HG02798 (cell line): Measurements from ENCODE around the gene FEZ2.

ENCODE experiments used
- ATAC-seq: cut with Tn5 transposase; IDR thresholded peaks from one replicate; pipeline ENCODE4 v1.9.1; 2021; ENCODE audit warnings: mild to moderate bottlenecking; ENCODE audit not compliant: unreplicated experiment, poor library complexity

The FEZ2 gene

DNA sequence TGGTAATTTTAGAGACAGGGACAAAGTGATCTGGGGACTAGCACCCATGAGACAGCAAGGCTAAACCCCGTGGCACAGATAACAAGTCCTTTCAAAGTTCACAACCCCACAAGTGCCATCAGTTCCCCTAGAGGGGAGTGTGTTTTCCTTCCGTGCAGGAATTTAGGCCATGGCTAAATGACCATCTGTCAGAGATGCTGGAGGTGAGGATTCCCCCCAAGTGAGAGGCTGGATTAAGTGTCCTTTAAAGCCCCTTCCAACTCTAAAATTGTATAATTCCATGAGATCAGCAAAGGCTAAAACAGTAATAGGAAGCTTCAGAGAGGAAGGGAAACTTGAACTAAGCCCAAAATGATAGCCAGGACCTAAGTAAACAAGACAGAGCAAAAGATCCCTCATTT lies 8.7 kb downstream of the FEZ2 start:
- ATAC-seq: no peak

DNA sequence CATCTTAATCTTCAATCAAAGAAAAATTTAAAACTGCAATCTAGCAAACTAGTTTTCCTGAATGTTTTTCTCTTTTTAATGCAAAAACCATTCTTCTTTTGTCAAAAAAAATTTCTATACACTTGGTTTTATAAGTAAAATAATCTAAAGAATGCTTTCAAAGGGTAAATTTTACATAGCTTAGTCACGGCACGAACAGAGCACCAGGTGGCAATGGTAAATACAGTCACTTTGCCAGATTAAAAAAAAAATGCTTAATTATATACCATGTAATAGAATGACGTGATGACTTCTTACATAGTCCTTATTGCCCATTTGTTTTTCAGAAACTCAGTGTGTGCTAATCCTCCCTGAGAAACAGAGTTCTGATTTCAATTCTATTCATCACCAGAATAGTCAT lies 10.4 kb downstream of the FEZ2 start:
- no peak for ATAC-seq

DNA sequence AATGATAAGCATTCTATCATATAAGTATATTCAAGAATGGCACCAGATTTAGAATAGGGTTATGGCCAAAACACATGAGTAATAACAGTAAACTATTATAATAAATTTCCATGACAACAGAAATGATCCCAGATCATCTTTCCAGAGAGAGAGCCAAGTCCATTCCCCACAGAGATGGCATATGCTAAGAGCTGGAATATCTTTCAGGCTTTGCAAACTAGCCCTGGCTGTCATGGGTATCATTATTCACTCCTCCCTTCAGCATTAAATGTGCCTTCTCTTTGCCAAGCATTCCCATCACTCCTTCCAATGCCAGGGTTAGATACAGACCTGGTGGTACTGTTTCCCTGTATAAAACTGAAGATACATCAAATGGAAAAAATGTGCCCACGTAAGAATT lies 10.9 kb downstream of the FEZ2 start:
- ATAC-seq: no peak

DNA sequence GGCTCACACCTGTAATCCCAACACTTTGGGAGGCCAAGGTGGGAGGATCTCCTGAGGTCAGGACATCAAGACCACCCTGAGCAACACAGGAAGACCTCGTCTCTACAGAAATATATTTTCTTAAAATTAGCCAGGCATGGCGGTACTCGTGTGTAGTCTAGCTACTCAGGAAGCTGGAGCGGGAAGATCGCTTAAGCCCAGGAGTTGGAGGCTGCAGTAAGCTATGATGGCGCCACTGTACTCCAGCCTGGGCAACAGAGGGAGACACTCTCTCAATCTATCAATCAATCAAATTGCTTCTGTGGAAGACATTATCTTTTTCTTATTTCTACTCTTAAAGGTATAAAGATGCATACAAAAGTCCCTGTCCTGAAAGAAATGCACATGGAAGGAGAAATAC lies 11.3 kb downstream of the FEZ2 start:
- ATAC-seq: no peak

DNA sequence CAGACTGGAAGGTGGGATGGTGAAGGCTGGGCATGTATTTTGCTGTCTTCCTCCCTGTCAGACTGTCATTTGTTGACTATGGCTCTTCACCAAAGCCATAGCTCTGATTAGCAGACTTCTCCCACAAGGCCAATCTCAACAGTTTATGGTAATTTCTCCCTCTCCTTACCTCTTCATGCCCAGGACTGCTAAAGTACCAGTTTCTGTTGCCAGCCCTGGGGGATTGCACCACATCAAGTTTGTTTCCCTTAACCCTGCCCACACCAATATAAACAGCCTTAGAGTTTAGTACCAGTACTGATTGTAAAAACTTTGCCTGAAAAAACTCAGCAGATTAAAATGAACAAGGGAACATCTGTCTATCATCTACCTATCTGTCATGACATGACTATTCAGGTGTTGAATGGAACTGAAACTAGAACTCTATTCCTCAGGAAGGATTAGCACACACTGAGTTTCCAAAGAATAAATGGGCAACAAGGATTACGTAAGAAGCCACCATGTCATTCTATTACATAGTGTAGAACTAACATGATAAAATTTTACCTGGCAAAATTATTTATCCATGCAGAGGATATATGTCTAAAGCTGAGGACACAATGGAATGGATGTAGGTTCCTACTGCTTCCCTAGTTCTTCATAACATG lies 13.7 kb downstream of the FEZ2 start:
- ATAC-seq: no peak

DNA sequence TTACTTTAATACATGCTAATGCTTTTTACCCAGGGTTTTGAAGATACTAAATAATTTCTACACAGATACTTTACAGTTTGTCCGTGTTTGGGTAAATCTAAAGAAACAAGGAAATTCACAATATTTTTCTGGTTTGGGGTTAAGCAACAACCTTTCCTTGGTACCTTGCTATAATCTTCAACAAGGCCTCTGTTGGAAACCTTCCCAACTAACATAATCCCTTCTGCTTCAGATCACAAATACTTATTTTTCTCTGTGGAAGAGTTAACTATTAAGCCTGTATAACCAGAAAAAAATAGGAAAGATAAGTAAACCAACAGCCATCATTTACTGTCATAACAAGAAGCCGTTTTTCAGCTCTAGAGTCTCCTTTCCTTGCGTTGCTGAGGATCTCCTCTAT lies 15.0 kb downstream of the FEZ2 start:
- ATAC-seq: no peak

GRCh38 chr2:36582538-36582937 lies 15.4 kb downstream of the FEZ2 start:
- ATAC-seq: no peak

- no peak for ATAC-seq
Measured at GRCh38 chr2:36579297-36579664, 18.7 kb downstream of the FEZ2 start.

DNA sequence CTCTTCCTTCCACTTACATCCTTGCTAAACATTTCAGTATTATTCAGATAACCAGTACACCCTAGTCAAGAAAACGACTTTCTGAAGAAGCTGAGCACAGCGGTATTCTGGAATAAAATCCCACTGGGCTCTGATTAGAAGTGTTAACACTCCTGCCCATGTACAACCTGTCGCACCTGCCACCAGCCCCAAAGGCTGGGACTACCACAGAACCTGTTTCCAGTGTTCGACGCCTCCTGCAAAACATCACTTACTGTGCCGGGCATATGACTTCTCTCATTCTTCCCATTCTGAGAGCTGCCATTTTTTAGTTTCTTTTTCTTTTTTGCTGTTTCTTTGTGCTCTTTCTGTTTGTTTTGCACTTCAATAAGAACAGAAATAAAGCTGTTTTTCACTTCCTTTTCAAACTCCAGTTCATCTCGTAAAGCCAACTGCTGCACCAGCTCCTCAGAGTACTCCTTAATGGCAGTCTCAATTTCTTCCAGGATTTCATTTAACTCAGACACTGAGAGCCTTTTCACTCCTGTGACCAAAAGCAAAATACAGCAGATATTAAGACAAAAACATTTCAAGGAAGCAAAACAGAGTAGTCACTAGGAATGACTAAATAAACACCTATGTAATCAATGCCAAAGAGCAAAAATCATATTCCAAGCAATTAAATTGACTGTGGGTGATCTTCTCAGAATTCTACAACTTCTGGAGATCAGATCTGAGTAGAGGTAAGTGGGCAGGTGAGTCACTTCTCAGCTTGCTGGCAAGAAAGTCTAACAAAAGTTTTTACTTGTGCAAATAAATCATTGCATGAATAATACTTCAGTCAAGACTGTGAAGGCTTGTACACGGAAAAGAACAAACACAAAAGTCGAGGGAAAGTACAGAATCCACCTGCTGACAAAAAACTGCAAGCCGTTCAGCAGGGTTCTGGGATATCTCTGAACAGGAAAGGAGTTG lies 19.3 kb downstream of the FEZ2 start:
- ATAC-seq: no peak

GRCh38 chr2:36577884-36578283 lies 20.1 kb downstream of the FEZ2 start:
- no peak for ATAC-seq

DNA sequence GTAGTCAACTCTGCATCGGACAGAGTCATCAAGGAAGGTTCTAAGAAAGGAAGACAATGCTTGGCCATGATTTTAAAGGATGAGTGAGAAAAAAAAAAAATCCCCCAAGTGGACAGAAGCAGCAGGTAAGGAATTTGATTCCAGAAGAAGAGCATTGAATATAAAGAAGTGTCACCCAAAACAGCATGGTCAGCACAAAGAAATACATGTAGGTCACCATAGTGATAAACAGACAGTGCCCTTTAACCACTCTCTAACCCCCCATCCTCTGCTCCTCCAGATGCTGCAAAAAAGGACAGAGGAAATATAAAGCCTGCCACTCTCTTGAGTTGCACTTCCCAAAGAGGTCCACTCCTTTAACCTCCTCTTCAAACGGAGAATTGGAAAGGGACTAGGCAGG lies 23.4 kb downstream of the FEZ2 start:
- ATAC-seq: no peak

- no peak for ATAC-seq
Measured at GRCh38 chr2:36573165-36573564, 24.8 kb downstream of the FEZ2 start.

DNA sequence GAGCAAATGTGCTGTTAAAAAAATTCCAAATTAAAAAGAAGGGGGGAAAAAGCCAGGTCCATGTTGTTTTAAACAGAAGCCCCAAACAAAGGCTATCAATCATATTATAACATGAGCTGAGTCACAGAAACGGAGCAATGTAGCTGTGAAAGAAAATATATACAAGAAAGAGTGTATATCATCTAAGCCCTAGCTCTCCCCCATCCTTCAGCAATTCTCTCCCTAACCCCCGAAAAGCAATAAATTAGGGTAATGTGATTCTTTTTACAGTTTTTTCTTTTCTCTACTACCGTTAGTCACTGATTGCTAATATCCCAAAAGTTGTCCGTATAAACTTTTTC lies 25.3 kb downstream of the FEZ2 start:
- no peak for ATAC-seq

GRCh38 chr2:36572054-36572718 lies 25.8 kb downstream of the FEZ2 start:
- no peak for ATAC-seq

DNA sequence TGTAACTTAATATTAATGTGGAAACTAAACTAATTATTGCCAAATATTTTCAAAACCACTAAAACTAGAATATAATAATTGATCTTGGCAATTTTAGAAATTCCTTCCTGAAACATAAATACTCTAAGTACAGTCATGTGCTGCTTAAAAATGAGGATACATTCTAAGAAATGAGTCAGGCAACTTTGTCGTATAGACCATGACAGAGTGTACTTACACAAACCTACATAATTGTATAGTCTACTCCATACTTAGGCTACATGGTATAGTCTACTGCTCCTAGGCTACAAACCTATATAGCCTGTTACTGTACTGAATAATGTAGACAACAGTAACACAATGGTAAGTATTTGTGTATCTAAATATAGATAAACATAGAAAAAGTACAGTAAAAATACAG lies 27.6 kb downstream of the FEZ2 start:
- ATAC-seq: no peak

DNA sequence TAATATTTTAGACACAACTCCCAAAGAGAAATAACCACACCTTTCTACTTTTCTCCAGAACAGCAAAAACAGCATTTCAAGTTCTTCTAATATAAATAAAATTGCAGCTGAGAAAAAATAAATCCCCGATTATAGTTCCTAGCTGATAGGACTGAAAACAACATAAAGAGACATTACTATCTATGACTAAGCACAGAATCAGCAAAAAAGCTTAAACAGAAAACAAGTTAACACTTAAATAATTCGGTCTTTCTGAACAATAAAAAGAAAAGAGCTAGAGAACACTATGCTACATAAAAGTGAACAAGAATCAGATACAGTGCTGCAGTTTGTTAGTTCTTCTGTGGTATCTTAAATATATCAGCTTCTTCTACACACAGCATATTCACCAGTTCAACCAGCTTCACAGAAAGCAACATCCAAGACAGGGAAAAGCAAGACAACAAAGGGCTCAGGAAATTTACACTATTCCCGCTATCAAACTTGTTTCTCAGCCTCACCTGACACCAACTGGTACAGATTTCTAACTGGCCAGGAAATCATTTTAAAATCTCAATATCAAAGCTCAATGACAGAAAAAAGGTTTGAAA lies 28.6 kb downstream of the FEZ2 start:
- no peak for ATAC-seq

DNA sequence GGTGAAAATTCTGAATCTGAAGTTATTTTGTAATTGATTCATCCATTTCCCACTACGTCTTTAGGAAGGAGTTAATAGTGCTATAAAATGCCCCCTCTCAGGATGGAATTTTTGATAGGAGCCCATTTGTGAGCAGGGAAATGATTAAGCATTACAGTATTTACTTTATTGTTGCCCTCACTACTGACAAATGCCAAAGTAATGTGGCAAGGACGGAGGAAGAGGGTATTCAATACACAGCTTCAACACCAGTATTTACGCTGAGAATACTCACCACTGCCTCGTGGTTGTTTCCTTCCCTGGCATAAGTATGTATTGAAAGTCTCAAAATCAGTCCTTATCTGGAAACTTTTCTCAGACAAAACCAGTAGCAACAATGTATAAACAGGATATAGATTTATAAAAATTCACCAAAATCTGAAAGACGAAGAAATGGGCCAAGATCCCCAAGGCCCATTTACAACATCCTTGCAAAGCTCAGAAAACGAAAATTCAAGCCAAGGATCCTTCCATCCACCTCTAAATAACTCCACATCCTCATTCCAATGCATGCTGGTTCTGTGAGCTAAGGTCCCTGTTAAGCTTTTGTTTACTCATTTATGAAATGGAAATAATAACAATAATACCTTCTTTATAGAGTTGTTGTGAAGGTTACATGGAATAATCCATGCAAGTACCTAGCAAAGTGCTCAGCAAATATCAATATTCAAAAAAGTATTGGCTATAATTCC lies 29.3 kb downstream of the FEZ2 start:
- no peak for ATAC-seq

GRCh38 chr2:36567711-36568408 lies 30.1 kb downstream of the FEZ2 start:
- ATAC-seq: no peak

DNA sequence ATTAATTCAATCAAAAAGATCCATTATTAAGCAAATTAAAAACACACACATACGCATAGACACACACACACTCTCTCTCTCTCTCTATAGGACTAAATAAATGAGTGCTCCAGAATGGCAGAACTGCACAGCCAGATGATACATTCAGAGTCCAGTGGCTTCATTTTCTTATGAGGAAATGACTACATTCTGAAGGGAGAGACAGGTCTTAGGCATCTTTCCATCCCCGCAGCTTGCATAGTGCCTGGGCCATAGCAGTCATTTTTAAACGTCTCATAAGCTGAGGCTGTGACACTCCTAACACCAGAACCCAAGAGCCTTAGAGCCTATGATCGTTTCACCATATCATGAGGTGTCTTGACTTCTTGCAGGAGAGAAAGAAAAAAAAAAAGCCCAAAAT lies 31.1 kb downstream of the FEZ2 start:
- ATAC-seq: no peak

DNA sequence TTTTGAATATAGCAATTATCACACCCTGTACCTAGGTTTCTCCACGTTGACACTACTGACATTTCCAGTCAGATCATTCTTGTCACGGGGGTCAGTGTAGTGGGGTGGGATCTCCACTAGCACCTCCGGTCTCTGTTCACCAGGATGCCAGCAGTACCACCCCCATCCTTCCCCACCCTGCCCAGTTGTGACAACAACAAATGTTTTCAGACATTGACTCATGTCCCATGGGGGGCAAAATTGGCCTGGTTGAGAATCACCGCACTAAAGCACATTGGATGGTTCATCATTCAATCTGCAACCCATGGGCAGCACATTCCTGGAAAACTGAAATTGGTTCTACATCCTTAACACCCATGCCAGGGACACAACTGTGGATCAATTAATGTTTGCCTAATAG lies 32.3 kb downstream of the FEZ2 start:
- ATAC-seq: no peak
